Measurements from ENCODE around the gene CHI3L1.

DNA sequence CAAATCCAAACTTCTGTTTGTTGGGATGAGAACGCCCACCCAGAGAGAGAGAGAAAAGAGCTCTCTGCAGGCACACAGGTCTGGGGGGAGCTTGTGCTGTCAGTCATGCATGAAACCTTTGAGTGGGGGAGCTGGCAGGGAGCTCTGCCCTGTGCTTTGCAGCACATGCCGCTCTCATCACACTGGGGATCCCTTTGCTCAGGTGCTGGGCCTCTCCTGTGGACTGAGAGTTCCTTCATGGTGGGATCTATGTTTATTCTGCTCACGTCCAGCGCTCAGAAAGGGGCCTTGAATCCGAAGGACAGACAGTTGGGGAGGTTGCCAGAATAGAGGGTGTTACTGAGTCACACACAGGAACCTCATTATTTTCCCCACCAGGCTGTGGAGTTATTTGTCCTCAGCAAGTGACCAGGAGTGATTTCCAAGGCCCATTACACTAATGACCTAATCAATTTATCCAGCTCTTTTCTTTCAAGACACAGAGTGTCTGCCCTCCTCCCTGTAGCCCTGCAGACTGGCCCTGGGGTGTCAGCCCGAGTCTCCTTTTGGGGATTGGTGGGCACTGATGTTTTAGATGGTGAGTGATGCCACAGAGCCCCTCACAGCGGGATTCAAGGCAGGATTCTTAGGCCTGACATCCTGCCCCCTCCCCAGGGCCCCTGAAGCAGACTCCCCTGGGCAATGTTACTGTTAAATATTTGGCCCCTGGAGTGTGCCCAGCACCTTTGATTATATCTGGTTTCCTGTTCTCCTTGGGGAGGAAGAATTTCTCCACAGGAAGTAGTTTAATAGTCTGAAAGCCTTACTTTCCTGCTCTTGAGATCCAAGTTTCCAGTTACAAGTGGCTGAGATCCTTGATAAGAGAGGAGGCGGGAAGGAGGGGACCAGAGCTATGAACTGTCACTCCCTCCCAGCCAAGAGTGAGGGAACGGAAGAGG, 33.2 kb downstream of the CHI3L1 start:
- TF ChIP-seq CTCF (IDR thresholded peaks at IDR 0.05 in 2 of 3, conservative IDR thresholded peaks at IDR 0.05 in 1 of 3; ENCODE audit: borderline replicate concordance in 1 of 3, insufficient read depth in 1 of 3, low read depth in 2 of 3, low read length in 2 of 3) (no peak), RAD21 (IDR thresholded peaks at IDR 0.05; ENCODE audit: low read depth) (no peak), JUND (IDR thresholded peaks at IDR 0.05) (no peak), CEBPB (IDR thresholded peaks at IDR 0.05; ENCODE audit: low read depth) (no peak)
